H9 (cell line): ENCODE data around the gene CYTIP. TPM values are rescaled to one million over a fixed set of nuclear protein-coding genes. Genes with fewer than 3 reads are reported as not detected.

Experiments
- DNase-seq: peaks from one replicate; pipeline ENCODE4 v3.0.0-alpha.2; 2017
- H2AFZ ChIP-seq: one replicate; pipeline ENCODE4 v1.6.1; 2013; ENCODE audit warnings: mild to moderate bottlenecking, low read length, control low read depth, moderate library complexity
- H2AK5ac ChIP-seq: 2 replicates; pipeline ENCODE4 v1.6.1; 2013; ENCODE audit warnings: low read length, control low read depth, mixed read lengths; ENCODE audit not compliant: insufficient read length
- H2BK120ac ChIP-seq: one replicate; pipeline ENCODE4 v1.6.1; 2013; ENCODE audit warnings: low read depth, mild to moderate bottlenecking, low read length, control low read depth, inconsistent platforms; ENCODE audit not compliant: poor library complexity, severe bottlenecking
- H2BK12ac ChIP-seq: 2 replicates; pipeline ENCODE4 v1.6.1; 2013; ENCODE audit warnings: low read length, control low read depth, mixed read lengths, low read depth; ENCODE audit not compliant: insufficient read length
- H2BK15ac ChIP-seq: 2 replicates; pipeline ENCODE4 v1.6.1; 2013; ENCODE audit warnings: low read depth, low read length, control low read depth
- H2BK20ac ChIP-seq: one replicate; pipeline ENCODE4 v1.6.1; 2013; ENCODE audit warnings: low read depth, mild to moderate bottlenecking, low read length, control low read depth, inconsistent platforms; ENCODE audit not compliant: poor library complexity, severe bottlenecking
- H2BK5ac ChIP-seq: 2 replicates; pipeline ENCODE4 v1.6.1; 2013; ENCODE audit warnings: low read length, control low read depth, mixed read lengths; ENCODE audit not compliant: insufficient read length
- H3K14ac ChIP-seq: 2 replicates; pipeline ENCODE4 v1.6.1; 2013; ENCODE audit warnings: low read length, control low read depth; ENCODE audit not compliant: insufficient read depth
- H3K18ac ChIP-seq: 2 replicates; pipeline ENCODE4 v1.6.1; 2013; ENCODE audit warnings: low read depth, mild to moderate bottlenecking, mixed read lengths, low read length, control low read depth; ENCODE audit not compliant: insufficient read length
- H3K23ac ChIP-seq: 2 replicates; pipeline ENCODE4 v1.6.1; 2013; ENCODE audit warnings: low read length, control low read depth, mixed read lengths, low read depth; ENCODE audit not compliant: insufficient read length
- H3K23me2 ChIP-seq: 2 replicates; pipeline ENCODE4 v1.6.1; 2013; ENCODE audit warnings: low read depth, mild to moderate bottlenecking, mixed read lengths, low read length, control low read depth; ENCODE audit not compliant: insufficient read length, poor library complexity, severe bottlenecking
- H3K27ac ChIP-seq: 2 replicates; pipeline ENCODE4 v1.5.1; 2013; ENCODE audit warnings: low read length, control low read depth, mixed read lengths, low read depth; ENCODE audit not compliant: insufficient read length
- H3K27me3 ChIP-seq: 2 replicates; pipeline ENCODE4 v1.6.1; 2013; ENCODE audit warnings: low read length, control low read depth, inconsistent platforms; ENCODE audit not compliant: insufficient read depth
- H3K4ac ChIP-seq: 2 replicates; pipeline ENCODE4 v1.6.1; 2013; ENCODE audit warnings: low read depth, mild to moderate bottlenecking, control low read depth, inconsistent platforms, low read length, moderate library complexity
- H3K4me1 ChIP-seq: 2 replicates; pipeline ENCODE4 v1.6.1; 2013; ENCODE audit warnings: low read length, control low read depth, inconsistent platforms; ENCODE audit not compliant: insufficient read depth
- H3K4me2 ChIP-seq: 2 replicates; pipeline ENCODE4 v1.6.1; 2013; ENCODE audit warnings: low read length, control low read depth, mixed read lengths; ENCODE audit not compliant: insufficient read length, insufficient read depth
- H3K56ac ChIP-seq: 2 replicates; pipeline ENCODE4 v1.6.1; 2013; ENCODE audit warnings: low read depth, mild to moderate bottlenecking, mixed read lengths, low read length, control low read depth; ENCODE audit not compliant: insufficient read length
- H3K79me1 ChIP-seq: 2 replicates; pipeline ENCODE4 v1.6.1; 2013; ENCODE audit warnings: low read depth, mild to moderate bottlenecking, moderate library complexity, low read length, control low read depth, inconsistent platforms; ENCODE audit not compliant: insufficient read depth, poor library complexity, severe bottlenecking
- H3K79me2 ChIP-seq: 2 replicates; pipeline ENCODE4 v1.6.1; 2013; ENCODE audit warnings: low read length, control low read depth, inconsistent platforms; ENCODE audit not compliant: insufficient read depth
- H3K9ac ChIP-seq: 2 replicates; pipeline ENCODE4 v1.6.1; 2013; ENCODE audit warnings: low read length, control low read depth, mixed read lengths; ENCODE audit not compliant: insufficient read length; ENCODE audit errors: extremely low read depth
- H3K9me3 ChIP-seq: one replicate; pipeline ENCODE4 v1.6.1; 2013; ENCODE audit warnings: low read depth, low read length, inconsistent platforms; ENCODE audit not compliant: control insufficient read depth
- H3T11ph ChIP-seq: one replicate; pipeline ENCODE4 v1.6.1; 2013; ENCODE audit warnings: mild to moderate bottlenecking, low read length, control low read depth, inconsistent platforms
- H4K20me1 ChIP-seq: one replicate; pipeline ENCODE4 v1.6.1; 2013; ENCODE audit not compliant: control insufficient read depth, insufficient read length, insufficient read depth
- H4K5ac ChIP-seq: 2 replicates; pipeline ENCODE4 v1.6.1; 2013; ENCODE audit warnings: low read depth, mild to moderate bottlenecking, mixed read lengths, low read length, control low read depth; ENCODE audit not compliant: insufficient read length
- H4K8ac ChIP-seq: replicated peaks from 2 replicates; pipeline ENCODE4 v1.6.1; 2013; ENCODE audit warnings: low read length, control low read depth, mixed read lengths, low read depth; ENCODE audit not compliant: insufficient read length
- H4K91ac ChIP-seq: 2 replicates; pipeline ENCODE4 v1.6.1; 2013; ENCODE audit warnings: low read depth, mild to moderate bottlenecking, moderate library complexity, mixed read lengths, low read length, control low read depth; ENCODE audit not compliant: insufficient read length
- H3K27ac Mint-ChIP-seq, 3 experiments: 2 replicates in 2 of 3; 3 replicates in 1 of 3; pipeline ENCODE4 v1.8.0; 2020 to 2021; ENCODE audit warnings: mixed read lengths in 3 of 3, mild to moderate bottlenecking in 1 of 3, moderate library complexity in 1 of 3
- H3K27me3 Mint-ChIP-seq: 2 replicates; pipeline ENCODE4 v1.8.0; 2021; ENCODE audit warnings: low read depth, mild to moderate bottlenecking, moderate library complexity, mixed read lengths
- H3K36me3 Mint-ChIP-seq, 3 experiments: 2 replicates in 2 of 3; 3 replicates in 1 of 3; pipeline ENCODE4 v1.8.0; 2020 to 2021; ENCODE audit warnings: low read depth in 3 of 3, mixed read lengths in 3 of 3; ENCODE audit not compliant: insufficient read depth in 1 of 3
- H3K4me1 Mint-ChIP-seq, 2 experiments: 2 replicates each; pipeline ENCODE4 v1.8.0; 2020; ENCODE audit warnings: mixed read lengths in 2 of 2
- H3K4me3 Mint-ChIP-seq, 2 experiments: 2 replicates in 1 of 2; 3 replicates in 1 of 2; pipeline ENCODE4 v1.8.0; 2020 to 2021; ENCODE audit warnings: mild to moderate bottlenecking in 2 of 2, mixed read lengths in 2 of 2, moderate library complexity in 1 of 2
- H3K9me3 Mint-ChIP-seq, 2 experiments: 2 replicates in 1 of 2; 3 replicates in 1 of 2; pipeline ENCODE4 v1.8.0; 2020; ENCODE audit warnings: mild to moderate bottlenecking in 2 of 2, mixed read lengths in 2 of 2, moderate library complexity in 1 of 2
- CTCF ChIP-seq: fragments of 200-600 bp; sonication (generic); conservative IDR thresholded peaks from 3 replicates; pipeline ENCODE4 v1.8.0; 2021; ENCODE audit warnings: antibody characterized with exemption, mild to moderate bottlenecking
- WGBS: extraction: QIAGEN DNeasy Blood & Tissue Kit; methylation state at CpG from one replicate; pipeline ENCODE4 v1.1.7; 2013; ENCODE audit warnings: missing lambda C conversion rate, low lambda C conversion rate, mixed read lengths; ENCODE audit not compliant: insufficient read length; ENCODE audit errors: extremely low coverage; 5-methylcytosine and 5-hydroxymethylcytosine counted together
- total RNA-seq: library from RNA; stranded (reverse); gene quantifications from 2 replicates; pipeline ENCODE4 v1.2.1, GENCODE V29; 2021

Gene CYTIP
- total RNA-seq, 1 experiment from 2014 or later, result 0.28 TPM

GRCh38 chr2:157442636-157443035 lies 1.3 kb downstream of the CYTIP start:
- no peaks in the 10 kb centered on the region for H3K79me1 ChIP-seq
- no peak overlapping the region for H2BK120ac ChIP-seq
- no CpG with 5 or more reads among the region's 5 CpGs for WGBS

More at GRCh38 chr2:157442636-157443035, 1.3 kb downstream of the CYTIP start:
- no peak overlapping the region for H3K9ac ChIP-seq
- no peak overlapping the region for H2AFZ ChIP-seq
- no peaks in the 10 kb centered on the region for H3K79me2 ChIP-seq
- no peak overlapping the region for H4K91ac ChIP-seq
- no peak overlapping the region for H3K56ac ChIP-seq
- H4K20me1 ChIP-seq, result no peaks in the 10 kb centered on the region
- H3K27me3 Mint-ChIP-seq, result no peaks in the 10 kb centered on the region
- no peak overlapping the region for H2BK15ac ChIP-seq
- H3T11ph ChIP-seq, result no peak overlapping the region
- no peak overlapping the region for H3K4me3 Mint-ChIP-seq
- no peaks in the 10 kb centered on the region for H3K9me3 Mint-ChIP-seq
- H4K8ac ChIP-seq, result no peak overlapping the region
- no peak overlapping the region for H2AK5ac ChIP-seq
- no peak overlapping the region for H4K5ac ChIP-seq
- no peak for DNase-seq
- no peak overlapping the region for H2BK20ac ChIP-seq
- no peak for TF ChIP-seq CTCF
- no peak overlapping the region for H3K4me2 ChIP-seq
- H3K27me3 ChIP-seq, result no peaks in the 10 kb centered on the region
- H3K14ac ChIP-seq, result no peak overlapping the region
- no peaks in the 10 kb centered on the region for H3K36me3 Mint-ChIP-seq
- no peaks in the 10 kb centered on the region for H3K23me2 ChIP-seq
- no peak overlapping the region for H3K23ac ChIP-seq
- H3K4ac ChIP-seq, result no peak overlapping the region
- no peak overlapping the region for H3K27ac ChIP-seq
- no peaks in the 10 kb centered on the region for H3K4me1 Mint-ChIP-seq
- H2BK12ac ChIP-seq, result no peak overlapping the region
- no peaks in the 10 kb centered on the region for H3K4me1 ChIP-seq
- no peaks in the 10 kb centered on the region for H3K9me3 ChIP-seq
- no peak overlapping the region for H3K18ac ChIP-seq
- H3K27ac Mint-ChIP-seq, result no peak overlapping the region
- H2BK5ac ChIP-seq, result no peak overlapping the region
